Neuron (in vitro differentiated cells): ENCODE results near the gene DEGS2.

Source experiments
- H2AFZ ChIP-seq: one replicate; pipeline ENCODE4 v1.6.1; 2013; ENCODE audit warnings: low read depth, mild to moderate bottlenecking, inconsistent platforms, low read length, moderate library complexity
- H3K27me3 ChIP-seq: one replicate; pipeline ENCODE4 v1.6.1; 2013; ENCODE audit warnings: low read length; ENCODE audit not compliant: insufficient read depth
- H3K36me3 ChIP-seq: one replicate; pipeline ENCODE4 v1.6.1; 2013; ENCODE audit warnings: low read length; ENCODE audit not compliant: insufficient read depth
- H3K4me1 ChIP-seq: one replicate; pipeline ENCODE4 v1.6.1; 2013; ENCODE audit warnings: low read length; ENCODE audit not compliant: insufficient read depth
- H3K4me3 ChIP-seq: 2 replicates; pipeline ENCODE4 v1.5.1; 2013; ENCODE audit warnings: mild to moderate bottlenecking, low read length, moderate library complexity
- H3K9me3 ChIP-seq: one replicate; pipeline ENCODE4 v1.6.1; 2013; ENCODE audit warnings: low read length

The DEGS2 gene

GRCh38 chr14:100149851-100150611 lies 9.4 kb downstream of the DEGS2 start:
- H3K4me3 ChIP-seq, result no peak overlapping the region
- no peaks in the 10 kb centered on the region for H3K4me1 ChIP-seq
- H2AFZ ChIP-seq, result no peak overlapping the region
- peaks cover 3% of the 10 kb centered on the region for H3K9me3 ChIP-seq
- no peaks in the 10 kb centered on the region for H3K27me3 ChIP-seq
- H3K36me3 ChIP-seq, result no peaks in the 10 kb centered on the region

GRCh38 chr14:100148837-100149731 lies 10.4 kb downstream of the DEGS2 start:
- Histone ChIP-seq H3K9me3 (peaks cover 3% of the 10 kb centered on the region), H3K36me3 (peaks cover 6% of the 10 kb centered on the region), H3K27me3 (no peaks in the 10 kb centered on the region), H3K4me1 (no peaks in the 10 kb centered on the region), H2AFZ (no peak overlapping the region), H3K4me3 (no peak overlapping the region)

GRCh38 chr14:100147691-100148464 lies 11.6 kb downstream of the DEGS2 start:
- Histone ChIP-seq H3K4me1 (no peaks in the 10 kb centered on the region), H3K36me3 (peaks cover 16% of the 10 kb centered on the region), H3K9me3 (peaks cover 3% of the 10 kb centered on the region), H2AFZ (no peak overlapping the region), H3K27me3 (no peaks in the 10 kb centered on the region), H3K4me3 (no peak overlapping the region)

- Histone ChIP-seq H3K4me3 (no peak overlapping the region), H2AFZ (no peak overlapping the region), H3K9me3 (no peaks in the 10 kb centered on the region), H3K4me1 (no peaks in the 10 kb centered on the region), H3K36me3 (peaks cover 18% of the 10 kb centered on the region), H3K27me3 (no peaks in the 10 kb centered on the region)
Measured at GRCh38 chr14:100147181-100147631, 12.2 kb downstream of the DEGS2 start.

GRCh38 chr14:100146531-100147091 lies 12.8 kb downstream of the DEGS2 start:
- Histone ChIP-seq H2AFZ (no peak overlapping the region), H3K36me3 (peaks cover 20% of the 10 kb centered on the region), H3K9me3 (no peaks in the 10 kb centered on the region), H3K4me3 (no peak overlapping the region), H3K27me3 (no peaks in the 10 kb centered on the region), H3K4me1 (no peaks in the 10 kb centered on the region)

GRCh38 chr14:100145682-100146464 lies 13.6 kb downstream of the DEGS2 start:
- Histone ChIP-seq H3K4me3 (no peak overlapping the region), H3K4me1 (no peaks in the 10 kb centered on the region), H3K36me3 (peaks cover 20% of the 10 kb centered on the region), H2AFZ (no peak overlapping the region), H3K27me3 (no peaks in the 10 kb centered on the region), H3K9me3 (no peaks in the 10 kb centered on the region)

- peaks cover 6% of the 10 kb centered on the region for H3K4me1 ChIP-seq
- no peak overlapping the region for H3K4me3 ChIP-seq
- H2AFZ ChIP-seq, result no peak overlapping the region
- H3K27me3 ChIP-seq, result no peaks in the 10 kb centered on the region
- H3K36me3 ChIP-seq, result peaks cover 20% of the 10 kb centered on the region
- no peaks in the 10 kb centered on the region for H3K9me3 ChIP-seq
Measured at GRCh38 chr14:100144996-100145646, 14.3 kb downstream of the DEGS2 start.

- Histone ChIP-seq H2AFZ (no peak overlapping the region), H3K9me3 (no peaks in the 10 kb centered on the region), H3K36me3 (peaks cover 20% of the 10 kb centered on the region), H3K27me3 (no peaks in the 10 kb centered on the region), H3K4me3 (no peak overlapping the region), H3K4me1 (peaks cover 6% of the 10 kb centered on the region)
Measured at GRCh38 chr14:100144645-100144995, 14.8 kb downstream of the DEGS2 start.

GRCh38 chr14:100143934-100144333 lies 15.5 kb downstream of the DEGS2 start:
- H3K4me1 ChIP-seq, result peaks cover 6% of the 10 kb centered on the region
- H3K4me3 ChIP-seq, result no peak overlapping the region
- H2AFZ ChIP-seq, result no peak overlapping the region

GRCh38 chr14:100143523-100143922 lies 15.9 kb downstream of the DEGS2 start:
- no peak overlapping the region for H3K4me3 ChIP-seq
- no peaks in the 10 kb centered on the region for H3K9me3 ChIP-seq
- H2AFZ ChIP-seq, result no peak overlapping the region
- peaks cover 6% of the 10 kb centered on the region for H3K4me1 ChIP-seq
- peaks cover 21% of the 10 kb centered on the region for H3K36me3 ChIP-seq
- H3K27me3 ChIP-seq, result no peaks in the 10 kb centered on the region

More at GRCh38 chr14:100143934-100144333, 15.5 kb downstream of the DEGS2 start:
- H3K9me3 ChIP-seq, result no peaks in the 10 kb centered on the region
- no peaks in the 10 kb centered on the region for H3K27me3 ChIP-seq
- H3K36me3 ChIP-seq, result peaks cover 20% of the 10 kb centered on the region

- Histone ChIP-seq H3K27me3 (no peaks in the 10 kb centered on the region), H3K4me1 (peaks cover 6% of the 10 kb centered on the region)
Measured at GRCh38 chr14:100142073-100143040, 17.1 kb downstream of the DEGS2 start.

More at GRCh38 chr14:100142073-100143040, 17.1 kb downstream of the DEGS2 start:
- no peak overlapping the region for H2AFZ ChIP-seq
- no peaks in the 10 kb centered on the region for H3K9me3 ChIP-seq
- H3K36me3 ChIP-seq, result peaks cover 33% of the 10 kb centered on the region
- H3K4me3 ChIP-seq, result no peak overlapping the region
